GM19239 (cell line): ENCODE data around the gene VTI1B.
A peak's percentile ranks its signal among the peaks of the same experiment; 100 is the strongest.

ENCODE experiments used
- DNase-seq: peaks from one replicate; pipeline ENCODE4 v3.0.0; 2011; ENCODE audit warnings: low spot score; ENCODE audit not compliant: insufficient read length
- FAIRE-seq: peaks from 2 replicates; lab custom pipeline; 2011; peaks lifted over from hg19 to GRCh38; lab: Jason Lieb, UNC

Gene VTI1B

DNA sequence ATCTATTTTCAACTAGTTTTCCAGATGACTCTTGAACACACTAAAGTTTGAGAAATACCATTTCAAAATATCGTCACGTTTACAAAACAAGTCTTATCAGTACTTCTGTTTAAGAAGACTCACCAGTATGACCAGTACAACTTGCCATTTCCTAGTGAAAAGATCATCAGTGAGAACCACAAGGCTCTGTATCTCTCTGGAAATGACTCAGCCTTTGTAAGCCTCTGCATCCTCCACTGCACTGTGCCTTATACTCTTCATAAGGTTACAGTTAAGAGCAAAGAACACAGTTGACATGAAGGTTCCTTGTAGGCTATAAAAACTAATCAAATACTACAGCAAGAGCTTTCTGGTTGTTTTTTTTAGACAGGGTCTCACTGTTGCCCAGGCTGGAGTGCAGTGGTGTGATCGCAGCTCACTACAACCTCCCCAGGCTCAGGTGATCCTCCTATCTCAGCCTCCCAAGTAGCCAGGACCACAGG is 5.7 kb upstream of the VTI1B start:
- no peak for DNase-seq
- FAIRE-seq = peak; percentile 94

DNA sequence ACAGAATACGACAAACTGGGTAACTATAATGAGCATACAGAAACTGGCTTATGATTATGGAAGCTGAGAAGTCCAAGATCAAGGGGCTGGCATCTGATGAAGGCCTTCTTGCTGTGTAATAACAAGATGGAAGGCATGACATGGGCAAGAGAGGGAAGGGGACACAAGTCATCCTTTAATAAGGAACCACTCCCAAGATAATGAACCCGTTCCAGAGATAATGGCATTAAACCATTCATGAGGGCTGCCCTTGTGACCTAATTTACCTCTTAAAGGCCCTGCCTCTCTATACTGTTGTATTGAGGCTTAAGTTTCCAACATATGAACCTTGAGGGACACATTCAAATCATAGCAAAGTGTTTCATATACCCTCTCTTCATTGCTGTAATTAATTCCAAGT is 4.6 kb upstream of the VTI1B start:
- no peak for DNase-seq
- FAIRE-seq = no peak

DNA sequence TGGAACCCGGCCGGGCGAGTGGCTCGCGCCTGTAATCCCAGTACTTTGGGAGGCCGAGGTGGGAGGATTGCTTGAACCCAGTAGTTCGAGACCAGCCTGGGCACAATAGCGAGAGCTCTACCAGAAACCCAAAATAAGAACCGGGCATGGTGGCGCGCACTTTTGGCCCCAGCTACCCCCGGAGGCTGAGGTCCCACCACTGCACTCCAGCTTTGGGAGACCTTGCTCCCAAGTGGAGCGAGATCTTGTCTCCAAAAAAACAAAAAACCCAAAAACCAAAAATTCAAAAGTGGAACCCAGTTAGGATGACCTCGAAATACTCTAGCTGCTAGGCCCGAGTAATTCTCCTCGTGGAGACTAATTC is 769 bp upstream of the VTI1B start:
- DNase-seq (no peak), FAIRE-seq (no peak)

DNA sequence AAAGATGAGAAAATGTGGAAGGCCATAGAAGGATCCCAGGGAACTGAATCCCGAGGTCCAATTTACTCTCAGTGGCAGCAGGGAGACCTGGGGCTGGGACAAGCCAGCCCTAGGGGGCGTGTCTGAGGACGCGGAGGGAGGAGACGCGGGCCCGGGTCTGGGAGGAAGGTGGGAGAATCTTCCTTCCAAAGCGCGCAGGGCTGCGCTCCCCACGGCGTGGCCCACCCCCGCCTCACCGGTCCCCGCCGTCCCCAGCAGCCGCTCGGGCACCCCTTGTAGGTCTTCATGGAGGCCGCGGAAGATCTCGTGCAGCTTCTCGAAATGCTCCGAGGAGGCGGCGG is 323 bp downstream of the VTI1B start:
- peak; percentile 70 for FAIRE-seq
- DNase-seq = no peak

DNA sequence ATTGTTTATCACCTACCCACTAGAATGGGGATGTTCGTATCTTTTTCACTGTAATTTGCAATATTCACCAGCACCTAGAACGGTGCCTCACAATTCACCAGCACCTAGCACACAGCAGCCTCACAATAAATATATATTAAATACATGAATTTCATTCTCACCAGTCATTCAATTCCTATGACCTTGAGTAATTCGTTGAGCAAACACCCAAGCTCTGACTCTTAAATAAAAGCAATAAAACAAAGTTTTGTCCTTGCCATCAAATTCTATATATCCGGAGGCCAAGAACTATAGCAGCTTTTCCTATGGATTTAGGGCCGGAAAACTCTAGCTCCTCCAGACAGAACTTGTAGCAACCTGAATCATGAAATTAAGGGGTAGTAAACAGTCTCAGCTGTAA is 981 bp downstream of the VTI1B start:
- FAIRE-seq (no peak), DNase-seq (no peak)

DNA sequence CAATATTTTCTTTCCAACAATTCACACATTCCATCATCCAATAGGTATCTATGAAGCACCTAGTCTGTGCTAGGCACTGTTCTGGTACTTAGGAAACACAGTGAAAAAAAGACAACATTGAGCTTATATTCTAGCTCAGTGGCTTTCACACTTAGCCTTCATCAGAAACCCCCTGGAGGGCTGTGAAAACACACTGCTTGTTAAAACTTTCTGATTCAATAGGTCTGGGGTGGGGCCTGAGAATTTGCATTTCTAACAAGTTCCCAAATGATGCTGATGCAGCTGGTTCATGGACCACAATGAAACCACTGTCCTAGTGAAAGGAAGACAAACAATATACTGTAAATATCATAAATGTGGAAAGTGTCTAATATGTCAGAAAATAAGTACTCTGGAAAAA is 5.9 kb downstream of the VTI1B start:
- DNase-seq (no peak), FAIRE-seq (peak; percentile 71)

DNA sequence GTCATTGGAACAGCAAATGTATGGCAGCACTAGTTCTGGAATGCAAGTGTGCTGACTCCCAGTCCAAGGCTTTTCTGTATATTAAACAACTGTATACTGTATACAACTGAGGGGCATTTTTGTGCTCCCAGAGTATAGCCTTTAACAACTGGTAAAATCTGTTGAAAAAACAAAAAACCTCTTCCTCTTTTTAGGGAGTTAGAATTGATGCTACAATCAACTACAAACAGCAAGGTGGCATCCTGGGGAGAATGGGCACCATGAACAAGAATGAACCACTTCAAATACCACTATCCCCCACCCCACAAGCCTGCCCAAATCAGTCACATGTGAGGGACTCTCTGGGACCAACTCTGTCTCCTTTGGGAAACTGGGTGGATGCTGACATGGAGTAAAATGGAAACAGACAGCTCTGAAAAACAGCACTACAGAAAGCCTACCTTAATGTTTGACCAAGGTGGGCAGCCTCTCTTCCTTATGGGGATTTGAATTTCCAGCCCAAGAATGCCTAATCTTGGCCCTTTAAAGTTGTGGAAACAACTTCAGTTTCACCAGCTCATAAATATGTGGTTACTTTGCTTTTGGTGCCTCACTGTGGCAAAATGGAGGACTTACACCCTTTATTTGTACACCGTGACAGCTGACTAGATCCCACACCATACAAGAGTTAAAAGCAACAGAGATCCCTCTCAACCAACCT is 7.5 kb downstream of the VTI1B start:
- DNase-seq = no peak
- FAIRE-seq = peak; percentile 92

DNA sequence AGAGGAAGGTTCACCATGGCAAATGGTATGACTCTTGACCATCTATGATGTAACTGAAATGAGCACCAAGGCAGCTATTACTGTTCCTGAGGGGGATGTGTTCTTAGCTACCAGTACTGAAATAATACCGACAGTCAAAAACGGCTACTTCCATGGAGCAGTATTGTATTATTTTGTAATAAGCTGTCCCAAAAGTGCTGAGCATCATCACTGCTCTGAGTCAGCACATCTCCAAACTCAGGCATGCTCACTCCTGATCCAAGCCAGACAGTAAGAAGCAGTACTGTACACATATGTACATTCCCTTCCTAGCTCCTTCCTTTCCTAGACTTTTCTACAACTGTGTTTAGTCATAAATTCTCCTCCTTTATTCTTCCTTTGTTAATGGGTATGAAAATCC is 8.6 kb downstream of the VTI1B start:
- no peak for FAIRE-seq
- no peak for DNase-seq

DNA sequence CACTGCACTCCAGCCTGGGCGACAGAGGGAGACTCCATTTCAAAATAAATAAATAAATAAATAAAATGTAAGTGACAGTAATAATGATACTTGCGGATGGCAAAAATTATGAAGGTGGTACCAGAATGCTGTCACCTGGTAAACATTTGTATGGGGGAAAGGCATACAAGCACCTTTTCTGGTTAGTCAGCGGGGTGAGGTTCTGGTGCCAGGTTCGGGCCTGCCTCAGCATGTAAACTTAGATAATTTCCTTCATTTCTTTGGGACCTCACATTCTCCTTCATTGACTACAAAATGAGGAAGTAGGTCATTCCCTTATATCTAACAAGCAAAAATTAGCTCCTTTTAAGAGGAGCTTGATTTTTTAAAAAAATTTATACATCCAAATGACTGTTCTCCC is 10.8 kb downstream of the VTI1B start:
- DNase-seq = no peak
- FAIRE-seq = no peak

DNA sequence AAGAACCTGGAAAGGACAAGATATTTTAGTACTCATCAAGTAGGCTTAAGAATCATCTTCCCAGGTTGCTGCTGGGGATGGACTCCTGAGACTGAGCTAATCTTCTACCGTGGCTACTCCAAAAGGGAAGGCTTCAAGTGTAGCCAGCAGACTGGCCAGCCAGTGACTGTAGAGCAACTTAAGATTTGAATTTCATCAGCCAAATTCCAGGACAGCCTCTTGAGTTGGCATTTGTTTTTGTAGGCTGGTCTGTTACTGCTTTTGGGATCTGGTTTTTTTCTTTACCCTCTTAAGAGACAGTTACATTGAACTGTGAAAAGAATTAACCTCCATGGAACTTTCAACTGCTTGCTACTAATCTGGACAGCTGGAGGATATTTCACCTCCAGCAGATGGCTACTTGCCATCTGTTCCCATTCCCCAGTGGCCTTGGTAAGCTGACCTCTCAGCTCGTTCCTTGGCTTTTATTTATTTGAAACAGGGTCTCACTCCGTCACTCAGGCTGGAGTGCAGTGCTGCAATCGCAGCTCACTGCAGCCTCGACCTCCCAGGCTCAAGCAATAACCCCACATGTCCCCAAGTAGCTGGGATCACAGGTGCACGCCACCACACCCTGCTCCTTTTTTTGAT is 20.7 kb downstream of the VTI1B start:
- FAIRE-seq (no peak), DNase-seq (no peak)

DNA sequence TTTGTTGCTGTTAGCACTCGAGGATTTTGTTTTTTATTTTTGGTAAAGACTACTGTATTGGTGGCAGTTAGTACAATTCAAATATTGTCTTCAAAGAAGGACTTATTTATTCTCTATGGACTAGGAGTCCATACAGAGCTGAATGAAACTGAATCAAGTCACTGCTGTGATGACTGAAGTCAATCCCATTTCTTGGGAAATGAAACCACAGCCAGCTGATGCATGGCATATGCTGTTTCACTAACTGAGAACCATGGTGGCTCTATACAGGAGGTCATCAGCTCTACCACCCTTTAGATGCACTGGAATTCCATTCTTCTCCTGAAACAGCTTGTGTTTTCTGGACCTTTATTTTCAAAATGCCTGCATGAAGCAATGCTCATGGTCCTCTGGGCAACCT is 22.2 kb downstream of the VTI1B start:
- no peak for FAIRE-seq
- no peak for DNase-seq

DNA sequence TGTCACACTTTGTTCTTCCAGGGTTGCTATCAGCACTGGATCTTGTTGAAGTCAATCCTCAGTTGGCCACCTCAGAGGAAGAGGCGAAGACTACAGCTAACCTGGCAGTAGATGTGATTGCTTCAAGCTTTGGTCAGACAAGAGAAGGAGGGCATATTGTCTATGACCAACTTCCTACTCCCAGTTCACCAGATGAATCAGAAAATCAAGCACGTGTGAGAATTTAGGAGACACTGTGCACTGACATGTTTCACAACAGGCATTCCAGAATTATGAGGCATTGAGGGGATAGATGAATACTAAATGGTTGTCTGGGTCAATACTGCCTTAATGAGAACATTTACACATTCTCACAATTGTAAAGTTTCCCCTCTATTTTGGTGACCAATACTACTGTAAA is 23.7 kb downstream of the VTI1B start:
- FAIRE-seq (no peak), DNase-seq (no peak)

DNA sequence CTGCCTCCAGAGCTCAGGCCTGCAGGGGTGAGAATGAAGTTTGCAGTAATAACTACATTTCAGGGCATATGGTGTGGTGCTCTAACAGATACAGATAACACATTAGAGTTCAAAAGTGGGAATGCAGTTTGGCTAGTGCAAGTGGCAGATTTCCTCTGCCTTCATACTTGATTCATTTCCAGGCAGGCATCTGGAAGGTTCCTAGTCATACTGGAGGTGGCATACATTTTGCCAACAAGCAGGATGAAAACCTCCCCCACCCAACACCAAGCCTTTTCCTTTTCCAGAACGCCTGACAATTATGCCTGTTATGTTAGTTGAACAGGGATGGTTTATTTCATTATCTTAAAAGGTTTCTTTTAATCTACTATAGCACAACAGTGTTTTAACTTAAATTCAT is 24.3 kb downstream of the VTI1B start:
- DNase-seq (no peak), FAIRE-seq (no peak)

DNA sequence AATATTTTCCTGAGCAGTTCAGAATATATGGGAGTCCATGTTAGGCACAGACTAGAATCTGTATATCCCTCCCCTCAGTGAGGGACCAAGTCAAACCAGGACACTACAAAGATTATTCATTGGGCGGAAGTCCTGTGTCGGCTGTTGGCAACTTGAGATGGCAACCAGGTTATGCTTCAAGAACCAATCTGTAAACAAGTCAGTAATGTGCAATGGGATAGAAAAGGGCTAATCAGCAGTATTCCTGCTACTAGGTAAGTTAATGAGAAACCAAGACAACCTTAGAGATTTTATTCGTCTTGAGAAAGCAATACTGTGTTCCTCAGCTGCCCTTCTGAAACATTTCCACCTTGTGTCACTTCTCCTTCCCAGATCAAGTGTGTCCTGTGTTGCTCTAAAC is 28.3 kb downstream of the VTI1B start:
- FAIRE-seq = no peak

DNA sequence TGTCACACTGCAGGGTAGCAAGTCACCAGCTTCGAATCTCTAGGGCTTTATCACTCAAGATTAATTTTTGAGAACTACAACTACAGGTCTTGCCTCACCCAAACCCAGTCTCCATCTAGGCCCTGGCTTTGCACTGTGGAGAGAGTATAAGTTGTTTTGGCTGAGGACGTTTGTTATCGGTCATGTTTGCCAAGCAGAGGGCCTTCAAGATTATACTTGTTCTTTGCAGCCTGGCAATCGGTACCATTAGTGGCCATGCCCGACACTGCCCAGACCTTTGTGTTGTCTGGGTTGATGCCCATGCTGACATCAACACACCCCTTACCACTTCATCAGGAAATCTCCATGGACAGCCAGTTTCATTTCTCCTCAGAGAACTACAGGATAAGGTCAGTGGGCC is 29.0 kb downstream of the VTI1B start:
- no peak for FAIRE-seq
- DNase-seq = no peak

More for the DNA sequence above, 28.3 kb downstream of the VTI1B start:
- no peak for DNase-seq

DNA sequence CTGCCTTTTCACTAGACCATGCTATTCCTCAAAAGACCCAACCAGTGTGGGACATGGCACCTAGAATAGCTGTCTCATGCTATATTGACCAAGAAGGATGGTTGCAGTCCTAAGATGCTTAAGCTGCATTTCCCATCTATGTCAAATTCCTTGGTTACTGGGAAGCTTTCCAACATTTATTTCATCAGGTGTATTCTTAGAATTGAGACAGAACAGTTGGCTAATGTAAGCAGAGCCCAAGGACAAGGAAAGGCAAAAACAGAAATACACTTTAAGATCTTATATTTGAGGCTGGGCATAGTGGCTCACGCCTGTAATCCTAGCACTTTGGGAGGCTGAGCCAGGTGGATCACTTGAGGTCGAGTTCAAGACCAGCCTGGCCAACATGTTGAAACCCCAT is 30.0 kb downstream of the VTI1B start:
- DNase-seq = no peak
- no peak for FAIRE-seq

DNA sequence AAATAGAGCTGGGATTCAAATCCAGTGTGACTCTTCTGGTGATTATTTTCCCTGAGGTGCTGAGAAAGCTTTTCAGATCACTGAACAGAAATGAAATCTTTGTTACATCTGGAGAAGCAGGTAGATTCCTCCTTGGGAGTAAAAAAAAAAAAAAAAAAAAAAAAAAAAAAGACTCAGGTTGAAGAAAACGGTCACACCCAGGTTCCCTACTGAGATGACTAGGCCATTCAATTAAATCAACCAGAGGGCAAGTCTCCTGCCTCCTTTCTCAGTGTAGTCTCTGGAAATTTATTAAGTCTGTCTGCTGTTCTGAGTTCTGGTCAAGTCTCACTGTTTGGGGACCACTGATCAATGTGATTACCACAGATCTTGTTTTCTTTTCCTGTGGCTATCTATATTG is 30.7 kb downstream of the VTI1B start:
- DNase-seq (no peak), FAIRE-seq (no peak)

DNA sequence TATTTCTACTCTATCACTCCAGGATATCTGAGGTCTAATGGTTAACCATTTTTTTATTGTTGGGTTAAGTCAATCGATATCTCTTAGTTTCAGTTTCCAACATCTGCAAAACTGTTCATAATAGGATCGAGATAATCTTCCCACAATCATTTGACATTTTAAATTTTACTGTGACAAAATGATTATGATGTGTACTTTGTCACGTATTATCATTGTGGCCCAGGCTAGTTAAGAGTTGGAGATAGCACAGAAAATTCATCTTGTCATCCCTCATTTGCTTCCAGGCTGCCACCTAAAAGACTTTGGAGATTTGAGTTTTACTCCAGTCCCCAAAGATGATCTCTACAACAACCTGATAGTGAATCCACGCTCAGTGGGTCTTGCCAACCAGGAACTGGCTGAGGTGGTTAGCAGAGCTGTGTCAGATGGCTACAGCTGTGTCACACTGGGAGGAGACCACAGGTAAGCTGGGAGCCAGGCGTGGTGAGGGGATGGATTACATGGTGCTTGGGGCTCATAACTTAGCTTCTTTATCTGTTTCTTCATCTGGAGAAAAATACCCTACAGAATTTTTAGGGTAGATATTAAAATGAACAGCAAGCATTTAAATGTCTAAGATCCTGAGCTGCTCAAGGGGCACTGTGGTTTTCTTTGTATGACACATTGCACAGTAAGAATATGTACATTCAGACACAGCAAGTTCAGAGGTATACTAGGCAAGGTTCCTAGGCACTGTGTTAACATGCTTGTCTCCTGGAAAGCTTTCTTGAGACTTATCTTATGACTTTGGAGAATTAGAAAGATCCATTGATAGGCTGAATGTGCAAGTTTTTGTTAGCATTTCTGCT is 32.3 kb downstream of the VTI1B start:
- DNase-seq = no peak
- FAIRE-seq = no peak

DNA sequence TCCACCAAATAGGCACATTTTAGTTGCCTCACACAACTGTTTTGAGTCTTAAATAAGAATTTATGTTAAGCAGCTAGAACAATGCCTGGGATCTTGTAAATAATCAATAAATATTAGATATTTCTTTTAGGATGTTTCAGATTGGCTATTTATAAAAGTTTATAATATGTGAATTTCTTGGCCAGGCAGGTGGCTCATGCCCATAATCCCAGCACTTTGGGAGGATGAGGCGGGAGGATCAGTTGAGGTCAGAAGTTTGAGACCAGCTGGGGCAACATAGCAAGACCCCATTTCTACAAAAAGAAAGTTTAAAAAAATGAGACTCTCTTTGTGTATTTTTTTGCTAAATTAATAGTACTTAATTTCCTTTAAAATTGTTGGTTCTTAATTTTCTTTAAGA is 33.0 kb downstream of the VTI1B start:
- no peak for DNase-seq
- FAIRE-seq = no peak

DNA sequence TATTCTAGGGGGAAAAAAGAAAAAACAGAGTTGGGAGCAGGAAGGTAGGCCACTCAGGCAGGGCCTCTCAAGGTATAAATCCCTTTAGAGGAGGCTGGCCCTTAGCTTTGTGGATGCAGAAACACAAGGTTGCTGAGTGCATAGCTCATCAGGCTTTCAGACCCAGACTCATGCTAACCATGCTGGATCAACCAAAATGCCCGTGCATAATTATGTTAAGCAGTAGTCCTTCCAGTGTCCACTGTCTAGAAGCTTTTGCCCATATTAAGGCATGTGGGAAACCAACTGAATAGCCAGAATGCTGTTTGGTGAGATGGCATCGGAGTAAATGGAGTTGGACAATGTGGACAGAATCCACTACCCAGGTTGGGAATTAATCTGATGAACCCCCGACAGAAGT is 35.8 kb downstream of the VTI1B start:
- DNase-seq (no peak), FAIRE-seq (no peak)

DNA sequence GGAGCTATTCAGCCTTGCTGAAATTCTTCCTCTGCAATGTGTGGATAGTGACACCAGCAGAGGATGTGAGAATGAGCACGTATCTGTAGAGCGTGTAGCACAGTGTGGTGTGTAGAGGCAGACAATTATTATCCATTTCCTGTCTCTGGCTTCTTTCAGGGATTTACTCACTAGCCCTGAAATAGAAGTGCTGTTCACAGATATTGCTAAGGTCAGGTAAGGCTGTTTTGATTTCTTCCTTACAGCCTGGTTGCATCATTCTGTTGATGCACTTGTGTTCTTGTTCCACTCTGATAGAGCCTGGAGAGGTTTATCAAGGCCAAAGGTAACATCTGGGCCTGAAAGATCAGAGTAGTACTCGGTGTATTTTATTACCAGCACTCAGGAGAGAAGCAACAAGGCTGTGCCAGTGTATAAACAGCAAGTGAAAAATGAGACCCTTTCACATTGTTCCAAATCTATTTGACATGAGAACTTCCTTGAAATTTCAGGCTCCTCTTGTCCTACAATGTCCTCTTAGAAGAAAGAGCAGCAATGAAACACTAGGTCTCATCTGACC is 38.0 kb downstream of the VTI1B start:
- no peak for DNase-seq
- FAIRE-seq = no peak
